Fibroblast of the aortic adventitia (primary cell): ENCODE data around the gene FAM222B. TPM values are rescaled to one million over a fixed set of nuclear protein-coding genes. Genes with fewer than 3 reads are reported as not detected.

ENCODE experiments used
- DNase-seq: peaks from one replicate; pipeline ENCODE4 v3.0.0-alpha.2; 2010; ENCODE audit warnings: low read depth
- H3K4me3 ChIP-seq: 2 replicates; pipeline ENCODE4 v1.5.1; 2011; ENCODE audit warnings: low read depth, mild to moderate bottlenecking, control low read depth, low read length, moderate library complexity
- CTCF ChIP-seq: IDR thresholded peaks from 2 replicates; pipeline ENCODE4 v1.5.1; 2011; ENCODE audit warnings: mild to moderate bottlenecking, low read length, control low read depth, inconsistent platforms; ENCODE audit not compliant: insufficient read depth
- total RNA-seq: library from RNA; depleted of rRNA; stranded (reverse); fragments of >200 nt; gene quantifications from 2 replicates; pipeline ENCODE4 v1.2.3, GENCODE V29; 2012; ENCODE audit warnings: low replicate concordance

Gene FAM222B
- total RNA-seq, 1 donor: 7.0 TPM

DNA sequence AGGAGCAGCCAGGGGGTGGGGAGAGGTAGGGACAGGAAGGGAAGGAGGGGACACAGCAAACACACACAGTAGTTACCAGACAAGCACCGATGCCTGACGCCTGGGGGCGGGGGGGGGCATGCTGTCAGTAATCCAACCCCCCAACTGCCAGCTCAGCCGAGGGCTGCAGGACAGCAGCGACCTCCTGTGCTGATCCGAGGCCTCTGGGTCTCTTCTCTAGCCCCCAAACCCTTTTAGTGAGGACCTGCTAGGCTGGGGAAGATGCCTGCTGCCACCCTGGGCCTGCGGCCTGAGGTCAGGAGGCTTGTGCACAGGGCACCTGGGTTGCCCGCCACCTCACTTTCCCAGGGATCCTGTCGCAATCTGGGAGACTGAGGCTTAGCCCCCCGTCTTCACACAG, 43.4 kb upstream of the FAM222B start:
- no peak overlapping the region for H3K4me3 ChIP-seq
- no peak for DNase-seq
- no peak for TF ChIP-seq CTCF

DNA sequence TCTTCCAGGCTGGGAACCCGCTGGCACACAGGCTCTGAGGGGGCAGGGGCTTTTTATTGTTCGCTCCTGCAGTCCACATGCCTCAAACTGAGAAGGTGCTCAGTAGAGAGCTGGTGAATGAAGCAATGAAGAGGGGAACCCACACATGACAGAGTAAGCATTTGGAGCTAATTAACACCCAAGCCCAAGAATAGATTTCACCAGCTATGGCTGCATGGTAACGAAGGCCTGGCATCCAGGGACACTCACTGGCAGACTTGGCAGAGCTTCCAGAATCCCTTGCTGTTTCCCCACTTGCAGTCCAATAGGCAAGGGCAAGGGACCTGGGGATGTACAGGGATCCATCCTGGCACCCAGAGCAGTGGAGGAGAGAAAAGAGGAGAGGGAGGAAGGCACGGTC, 42.8 kb upstream of the FAM222B start:
- TF ChIP-seq CTCF: no peak
- no peak for DNase-seq
- no peak overlapping the region for H3K4me3 ChIP-seq

DNA sequence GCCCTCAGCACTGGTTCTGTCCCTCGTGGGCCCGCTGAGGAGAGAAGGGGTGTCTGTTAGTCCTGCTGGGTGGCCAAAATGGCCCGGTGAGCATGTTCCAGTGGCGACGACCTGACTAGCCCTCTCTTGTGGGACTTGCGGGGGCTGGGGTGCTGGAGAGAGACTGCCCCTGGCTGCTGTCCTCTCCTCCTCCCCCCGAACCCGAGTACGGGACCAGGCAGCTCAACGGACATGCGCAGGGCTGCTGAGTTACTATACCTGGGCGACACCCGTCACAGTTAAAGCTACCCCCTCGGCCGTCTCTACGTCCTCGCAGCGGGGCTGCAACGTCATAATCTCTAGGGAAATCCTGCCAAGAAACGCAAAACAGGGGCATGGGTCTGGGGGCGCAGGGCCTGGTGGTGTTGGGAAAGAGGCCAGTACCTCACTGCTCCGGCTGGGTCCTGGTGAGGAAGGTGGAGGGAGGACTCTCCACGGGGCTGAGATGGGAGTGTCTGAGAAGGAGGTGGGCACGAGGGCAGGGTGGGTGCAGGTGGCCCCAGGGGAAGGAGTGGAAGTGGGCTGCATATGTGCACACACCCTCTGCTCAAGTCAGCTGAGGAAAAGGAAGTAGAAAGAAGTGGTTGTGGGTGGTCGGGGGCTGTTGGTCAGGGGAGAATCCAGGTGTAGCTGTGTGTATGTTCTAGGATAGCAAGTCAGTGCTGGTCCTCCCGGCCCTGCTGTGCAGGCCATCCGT, 41.5 kb upstream of the FAM222B start:
- TF ChIP-seq CTCF: no peak
- DNase-seq: no peak
- no peak overlapping the region for H3K4me3 ChIP-seq

DNA sequence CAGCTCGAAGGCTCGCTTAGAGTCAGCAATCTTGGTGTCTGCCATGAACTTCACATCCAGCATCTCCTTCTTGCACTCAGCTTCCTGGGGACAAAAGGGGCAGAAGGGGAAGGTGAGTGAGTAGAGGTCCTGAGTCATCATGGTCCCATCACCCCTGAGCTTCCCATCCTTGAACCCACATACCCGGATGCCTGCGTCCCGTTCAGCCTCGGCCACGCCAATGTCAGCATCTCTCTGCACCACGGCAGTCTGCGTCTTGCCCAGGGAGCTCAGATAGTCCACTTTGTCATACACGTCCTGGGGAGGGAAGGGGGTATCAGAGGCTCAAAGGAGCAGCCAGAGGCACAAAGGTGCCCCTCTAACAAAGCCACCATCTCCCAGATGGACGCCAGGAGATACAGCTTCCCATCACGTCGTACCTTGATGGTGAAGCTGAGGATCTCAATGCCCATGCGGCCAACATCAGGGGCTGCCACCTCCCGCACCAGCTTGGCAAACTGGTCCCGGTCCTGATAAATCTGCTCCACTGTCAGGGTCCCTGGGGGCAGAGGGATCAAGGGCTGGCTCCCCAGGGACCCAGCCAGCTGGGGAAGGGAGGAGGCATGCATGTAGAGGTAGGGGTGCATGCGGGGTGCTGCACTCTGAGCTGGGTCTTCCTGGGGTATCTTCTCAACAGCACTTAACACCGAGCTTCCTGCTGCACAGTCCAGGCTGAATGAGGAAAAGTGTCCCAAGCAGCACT, 39.7 kb upstream of the FAM222B start:
- TF ChIP-seq CTCF: no peak
- no peak overlapping the region for H3K4me3 ChIP-seq
- DNase-seq: no peak

DNA sequence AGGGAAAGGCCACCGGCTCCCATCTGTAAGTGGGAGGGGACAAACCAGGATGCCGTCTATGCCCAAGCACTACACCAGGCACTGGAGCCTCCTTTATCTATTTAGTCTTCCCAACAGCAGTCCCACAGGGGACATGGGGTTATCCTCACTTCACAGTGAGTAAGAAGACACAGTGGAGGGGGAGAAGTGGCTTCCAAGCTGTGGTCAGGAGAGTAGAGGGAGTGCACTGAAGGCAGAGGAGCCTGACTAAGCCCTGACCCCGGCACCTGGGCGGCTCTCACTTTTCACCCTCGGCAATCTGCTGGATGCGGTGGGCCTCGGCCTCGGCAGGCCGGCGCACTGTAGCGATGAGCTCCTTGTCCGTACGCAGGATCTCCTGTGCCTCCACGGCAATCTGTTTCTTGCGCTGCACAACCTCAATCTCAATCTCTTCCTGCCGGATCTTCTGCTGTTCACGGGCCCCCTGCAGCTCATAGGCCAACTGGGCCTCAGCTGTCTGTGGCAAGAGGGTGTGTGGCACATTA, 39.0 kb upstream of the FAM222B start:
- H3K4me3 ChIP-seq: no peak overlapping the region
- TF ChIP-seq CTCF: no peak
- DNase-seq: no peak

DNA sequence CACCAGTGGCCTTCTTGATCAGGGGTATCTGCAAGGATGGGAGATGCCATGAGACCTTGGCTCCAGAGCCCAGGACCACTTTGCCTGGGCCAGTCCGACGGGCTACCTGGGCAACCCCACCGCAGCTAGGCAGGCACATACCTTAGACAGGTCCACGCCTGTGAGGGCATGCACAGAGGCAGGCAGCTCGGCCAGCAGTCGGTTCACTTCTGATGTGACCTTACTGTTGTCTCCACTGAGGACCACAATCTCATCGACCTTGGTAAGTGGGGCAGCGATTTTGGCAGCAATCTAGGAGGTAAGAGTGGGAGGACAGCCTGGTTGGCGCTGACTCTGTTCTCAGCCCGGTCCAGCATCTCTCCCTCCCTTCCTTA, 38.0 kb upstream of the FAM222B start:
- H3K4me3 ChIP-seq: no peak overlapping the region
- no peak for TF ChIP-seq CTCF
- no peak for DNase-seq
